DOHH2 (cell line): ENCODE results near the gene KLK3.

Source experiments
- H3F3A ChIP-seq: fragments of 200-600 bp; sonication (generic), shearing (Covaris generic); 2 replicates; pipeline ENCODE4 v1.6.0; 2016; ENCODE audit warnings: antibody characterized with exemption, mild to moderate bottlenecking; ENCODE audit not compliant: control insufficient read depth, insufficient read depth
- H3K27ac ChIP-seq: fragments of 200-600 bp; sonication (generic); 2 replicates; pipeline ENCODE4 v1.5.1; 2014; ENCODE audit warnings: low read depth, mild to moderate bottlenecking, low read length, moderate library complexity
- H3K27me3 ChIP-seq: fragments of 200-600 bp; sonication (generic); 2 replicates; pipeline ENCODE4 v1.6.1; 2014; ENCODE audit warnings: mild to moderate bottlenecking, low read length, mixed read lengths; ENCODE audit not compliant: control insufficient read depth
- H3K36me3 ChIP-seq: fragments of 200-600 bp; sonication (generic); 2 replicates; pipeline ENCODE4 v1.6.1; 2014; ENCODE audit warnings: mild to moderate bottlenecking, low read length, moderate library complexity, mixed read lengths; ENCODE audit not compliant: control insufficient read depth
- H3K4me1 ChIP-seq: fragments of 200-600 bp; sonication (generic); 2 replicates; pipeline ENCODE4 v1.6.1; 2014; ENCODE audit warnings: mild to moderate bottlenecking, low read length, mixed read lengths; ENCODE audit not compliant: control insufficient read depth
- H3K4me2 ChIP-seq: fragments of 200-600 bp; sonication (generic); 2 replicates; pipeline ENCODE4 v1.6.0; 2014; ENCODE audit warnings: mild to moderate bottlenecking, low read length, moderate library complexity
- H3K4me3 ChIP-seq: fragments of 200-600 bp; sonication (generic); 2 replicates; pipeline ENCODE4 v1.5.1; 2014; ENCODE audit warnings: mild to moderate bottlenecking, low read length, mixed read lengths
- H3K79me2 ChIP-seq: fragments of 200-600 bp; sonication (generic); 2 replicates; pipeline ENCODE4 v1.6.1; 2014; ENCODE audit warnings: mild to moderate bottlenecking, low read length, mixed read lengths; ENCODE audit not compliant: control insufficient read depth
- H3K9me2 ChIP-seq: fragments of 200-600 bp; sonication (generic); replicated peaks from 2 replicates; pipeline ENCODE4 v1.6.1; 2014; ENCODE audit warnings: mild to moderate bottlenecking, low read length, mixed read lengths; ENCODE audit not compliant: control insufficient read depth
- H3K9me3 ChIP-seq: fragments of 200-600 bp; sonication (generic); 2 replicates; pipeline ENCODE4 v1.6.1; 2014; ENCODE audit warnings: antibody characterized with exemption, low read length, mixed read lengths; ENCODE audit not compliant: control insufficient read depth, insufficient read depth
- H4K20me1 ChIP-seq: fragments of 200-600 bp; sonication (generic); 2 replicates; pipeline ENCODE4 v1.6.0; 2014; ENCODE audit warnings: low read depth, mild to moderate bottlenecking, antibody characterized with exemption, low read length, moderate library complexity; ENCODE audit not compliant: control insufficient read depth, insufficient read depth
- CTCF ChIP-seq: fragments of 200-600 bp; sonication (generic); IDR thresholded peaks from one replicate; pipeline ENCODE4 v1.5.1; 2014; ENCODE audit warnings: antibody characterized with exemption, mild to moderate bottlenecking, low read depth, low read length; ENCODE audit not compliant: poor library complexity, severe bottlenecking
- EZH2phosphoT487 ChIP-seq: fragments of 200-600 bp; sonication (generic); IDR thresholded peaks from 2 replicates; pipeline ENCODE4 v1.6.1; 2017; ENCODE audit warnings: borderline replicate concordance, mild to moderate bottlenecking, antibody characterized with exemption, low read length, moderate library complexity, mixed read lengths

The KLK3 gene

GRCh38 chr19:50843205-50843604 is 11.5 kb upstream of the KLK3 start:
- Histone ChIP-seq H3K79me2 (no peaks in the 10 kb centered on the region), H4K20me1 (no peaks in the 10 kb centered on the region), H3K9me2 (no peaks in the 10 kb centered on the region), H3F3A (no peaks in the 10 kb centered on the region), H3K9me3 (no peaks in the 10 kb centered on the region), H3K4me2 (no peak overlapping the region), H3K27ac (no peak overlapping the region), H3K36me3 (no peaks in the 10 kb centered on the region), H3K27me3 (peaks cover 3% of the 10 kb centered on the region; the same call in 1 of the 2 replicates), H3K4me1 (no peaks in the 10 kb centered on the region), H3K4me3 (no peak overlapping the region)
- TF ChIP-seq CTCF, result no peak
- TF ChIP-seq EZH2phosphoT487, result no peak

GRCh38 chr19:50843701-50844221 is 11.0 kb upstream of the KLK3 start:
- Histone ChIP-seq H3K4me2 (no peak overlapping the region), H3K79me2 (no peaks in the 10 kb centered on the region), H3K27me3 (peaks cover 9% of the 10 kb centered on the region), H3K9me2 (no peaks in the 10 kb centered on the region), H4K20me1 (no peaks in the 10 kb centered on the region), H3K36me3 (no peaks in the 10 kb centered on the region), H3F3A (no peaks in the 10 kb centered on the region), H3K27ac (no peak overlapping the region), H3K4me1 (no peaks in the 10 kb centered on the region), H3K9me3 (no peaks in the 10 kb centered on the region), H3K4me3 (no peak overlapping the region)
- no peak for TF ChIP-seq CTCF
- TF ChIP-seq EZH2phosphoT487, result no peak

GRCh38 chr19:50844296-50844935 is 10.3 kb upstream of the KLK3 start:
- H3K4me3 ChIP-seq, result no peak overlapping the region
- H3K27me3 ChIP-seq, result peaks cover 12% of the 10 kb centered on the region
- H3K27ac ChIP-seq, result no peak overlapping the region

More at GRCh38 chr19:50844296-50844935, 10.3 kb upstream of the KLK3 start:
- Histone ChIP-seq H3F3A (no peaks in the 10 kb centered on the region), H3K9me3 (no peaks in the 10 kb centered on the region), H3K4me2 (no peak overlapping the region), H3K36me3 (no peaks in the 10 kb centered on the region), H3K79me2 (no peaks in the 10 kb centered on the region), H4K20me1 (no peaks in the 10 kb centered on the region), H3K9me2 (no peaks in the 10 kb centered on the region), H3K4me1 (no peaks in the 10 kb centered on the region)
- TF ChIP-seq EZH2phosphoT487 (no peak), CTCF (no peak)
